ENCODE measurements around the gene NDRG2. TPM values are rescaled to one million over a fixed set of nuclear protein-coding genes. Genes with fewer than 3 reads are reported as not detected.

The NDRG2 gene
- total and polyA plus RNA-seq, 11 donors: 187 to 661 (median 314) TPM

GRCh38 chr14:20999591-20999990 is 25.3 kb downstream of the NDRG2 start:
- no peak for ATAC-seq
- 73 to 81% (median 77%) methylated on average over 4 of the region's 4 CpGs for WGBS, 4 donors

GRCh38 chr14:20998674-20999366 is 26.0 kb downstream of the NDRG2 start, which contains the start of gene SLC39A2:
SLC39A2 (plus strand) TSS chr14:20999293; CDS start chr14:20999447, 154 bp downstream.
- TF ChIP-seq CTCF (IDR thresholded peaks at IDR 0.05): no peak
- no peak for TF ChIP-seq POLR2A (IDR thresholded peaks at IDR 0.05)
- H3K4me3 ChIP-seq: no peak within 1 kb of the TSS
- H3K27ac ChIP-seq: no peak within 1 kb of the TSS
- peak in 3 of 5 donors; percentile 41 to 52 (median 50) for DNase-seq
- WGBS, 4 donors: 52 to 63% (median 56%) methylated on average over 6 of the region's 6 CpGs
- intact Hi-C loops (cut with DNase I): no loop called here
- H3K27me3 ChIP-seq: no peaks in the 10 kb centered on the region
- peaks cover 0 to 14% (median 1%) of the 10 kb centered on the region in 12 donors for H3K4me1 ChIP-seq
- peak in 3 of 4 donors; percentile 60 to 79 (median 71) for ATAC-seq
- H3K9me3 ChIP-seq: no peaks in the 10 kb centered on the region
- peaks cover 0 to 42% (median 35%) of the 10 kb centered on the region in 9 donors for H3K36me3 ChIP-seq

More at GRCh38 chr14:20999591-20999990, 25.3 kb downstream of the NDRG2 start:
- DNase-seq: no peak
- Histone ChIP-seq H3K36me3 (peaks cover 0 to 34% (median 27%) of the 10 kb centered on the region in 9 donors), H3K9me3 (no peaks in the 10 kb centered on the region), H3K4me1 (peaks cover 0 to 17% (median 1%) of the 10 kb centered on the region in 12 donors), H3K4me3 (no peak overlapping the region), H3K27ac (no peak overlapping the region), H3K27me3 (no peaks in the 10 kb centered on the region)
- intact Hi-C loops (cut with DNase I): no loop called here
- TF ChIP-seq CTCF (IDR thresholded peaks at IDR 0.05): no peak
- no peak for TF ChIP-seq POLR2A (IDR thresholded peaks at IDR 0.05)

- H3K36me3 ChIP-seq: peaks cover 0 to 49% (median 42%) of the 10 kb centered on the region in 9 donors
- DNase-seq: no peak
- H3K4me1 ChIP-seq: peaks cover 0 to 7% (median 0%) of the 10 kb centered on the region in 12 donors
- WGBS, 4 donors: 72 to 87% (median 78%) methylated on average over 3 of the region's 3 CpGs
- TF ChIP-seq CTCF (IDR thresholded peaks at IDR 0.05) (no peak), POLR2A (IDR thresholded peaks at IDR 0.05) (no peak)
- no peak overlapping the region for H3K4me3 ChIP-seq
- H3K27me3 ChIP-seq: no peaks in the 10 kb centered on the region
- intact Hi-C loops (cut with DNase I): no loop called here
- no peak for ATAC-seq
- no peak overlapping the region for H3K27ac ChIP-seq
- H3K9me3 ChIP-seq: no peaks in the 10 kb centered on the region
These were observed 26.7 kb downstream of the NDRG2 start for GRCh38 chr14:20998139-20998538.

GRCh38 chr14:20997564-20997963 is 27.3 kb downstream of the NDRG2 start:
- ATAC-seq (no peak), DNase-seq (no peak)
- Histone ChIP-seq H3K27ac (no peak overlapping the region), H3K36me3 (peaks cover 0 to 54% (median 48%) of the 10 kb centered on the region in 9 donors), H3K4me1 (peaks cover 0 to 4% (median 0%) of the 10 kb centered on the region in 12 donors), H3K9me3 (no peaks in the 10 kb centered on the region), H3K27me3 (no peaks in the 10 kb centered on the region), H3K4me3 (no peak overlapping the region)
- TF ChIP-seq CTCF (IDR thresholded peaks at IDR 0.05) (no peak), POLR2A (IDR thresholded peaks at IDR 0.05) (no peak)
- intact Hi-C loops (cut with DNase I): no loop called here
- WGBS, 4 donors: 72 to 83% (median 78%) methylated on average over 6 of the region's 6 CpGs
